Adipocyte (in vitro differentiated cells): ENCODE data around the gene IFNA1.

ENCODE experiments used
- DNase-seq: peaks from one replicate; pipeline ENCODE4 v3.0.0-alpha.2; 2015; ENCODE audit warnings: low read depth
- H3K27me3 ChIP-seq: replicated peaks from 2 replicates; pipeline ENCODE4 v1.7.0; 2013; ENCODE audit warnings: mild to moderate bottlenecking, low read length, moderate library complexity; ENCODE audit not compliant: control insufficient read depth, insufficient read depth
- H3K36me3 ChIP-seq: 2 replicates; pipeline ENCODE4 v1.7.0; 2013; ENCODE audit warnings: low read length, mild to moderate bottlenecking, moderate library complexity; ENCODE audit not compliant: control insufficient read depth, insufficient read depth, severe bottlenecking
- H3K4me1 ChIP-seq: 2 replicates; pipeline ENCODE4 v1.7.0; 2013; ENCODE audit warnings: mild to moderate bottlenecking, low read length, moderate library complexity; ENCODE audit not compliant: control insufficient read depth, insufficient read depth
- H3K4me3 ChIP-seq: 2 replicates; pipeline ENCODE4 v1.7.0; 2013; ENCODE audit warnings: mild to moderate bottlenecking, low read length, moderate library complexity
- H3K9ac ChIP-seq: 2 replicates; pipeline ENCODE4 v1.7.0; 2013; ENCODE audit warnings: mild to moderate bottlenecking, low read length, moderate library complexity
- H3K9me3 ChIP-seq: 2 replicates; pipeline ENCODE4 v1.7.0; 2013; ENCODE audit warnings: mild to moderate bottlenecking, low read length, moderate library complexity; ENCODE audit not compliant: control insufficient read depth

The IFNA1 gene

GRCh38 chr9:21440139-21440538 lies at the start of gene IFNA1:
Gene IFNA1, plus strand, starts transcription at chr9:21440439. Its CDS starts 69 bp downstream, at chr9:21440508.
- Histone ChIP-seq H3K4me1 (no peaks in the 10 kb centered on the region), H3K9me3 (peaks cover 9% of the 10 kb centered on the region), H3K4me3 (no peak within 1 kb of the TSS), H3K27me3 (no peaks in the 10 kb centered on the region), H3K36me3 (no peaks in the 10 kb centered on the region), H3K9ac (no peak within 1 kb of the TSS)
- no peak for DNase-seq

- no peak overlapping the region for H3K9ac ChIP-seq
- no peak for DNase-seq
- no peaks in the 10 kb centered on the region for H3K9me3 ChIP-seq
- no peaks in the 10 kb centered on the region for H3K4me1 ChIP-seq
- no peaks in the 10 kb centered on the region for H3K36me3 ChIP-seq
- no peaks in the 10 kb centered on the region for H3K27me3 ChIP-seq
- no peak overlapping the region for H3K4me3 ChIP-seq
Measured at GRCh38 chr9:21392270-21392669, 48.0 kb upstream of the IFNA1 start.

GRCh38 chr9:21395778-21396717 lies 44.2 kb upstream of the IFNA1 start:
- no peaks in the 10 kb centered on the region for H3K36me3 ChIP-seq
- H3K4me1 ChIP-seq, result peaks cover 6% of the 10 kb centered on the region
- H3K9me3 ChIP-seq, result no peaks in the 10 kb centered on the region
- no peaks in the 10 kb centered on the region for H3K27me3 ChIP-seq
- H3K9ac ChIP-seq, result peak overlapping the region; percentile 79
- peak; percentile 76 for DNase-seq
- peak overlapping the region; percentile 79 for H3K4me3 ChIP-seq

GRCh38 chr9:21398955-21399489 lies 41.2 kb upstream of the IFNA1 start:
- Histone ChIP-seq H3K9me3 (no peaks in the 10 kb centered on the region), H3K27me3 (no peaks in the 10 kb centered on the region), H3K36me3 (no peaks in the 10 kb centered on the region), H3K9ac (no peak overlapping the region), H3K4me3 (no peak overlapping the region), H3K4me1 (peaks cover 22% of the 10 kb centered on the region)
- no peak for DNase-seq

GRCh38 chr9:21399956-21400355 lies 40.3 kb upstream of the IFNA1 start:
- no peak overlapping the region for H3K4me3 ChIP-seq
- H3K27me3 ChIP-seq, result no peaks in the 10 kb centered on the region
- H3K36me3 ChIP-seq, result no peaks in the 10 kb centered on the region
- no peaks in the 10 kb centered on the region for H3K9me3 ChIP-seq
- no peak for DNase-seq
- H3K4me1 ChIP-seq, result peaks cover 28% of the 10 kb centered on the region
- no peak overlapping the region for H3K9ac ChIP-seq

- peaks cover 28% of the 10 kb centered on the region for H3K4me1 ChIP-seq
- no peaks in the 10 kb centered on the region for H3K36me3 ChIP-seq
- H3K4me3 ChIP-seq, result peak overlapping the region; percentile 85
- DNase-seq, result peak; percentile 6
- no peaks in the 10 kb centered on the region for H3K9me3 ChIP-seq
- peak overlapping the region; percentile 81 for H3K9ac ChIP-seq
- no peaks in the 10 kb centered on the region for H3K27me3 ChIP-seq
Measured at GRCh38 chr9:21402386-21403251, 37.6 kb upstream of the IFNA1 start.

GRCh38 chr9:21404146-21404545 lies 36.1 kb upstream of the IFNA1 start:
- Histone ChIP-seq H3K36me3 (no peaks in the 10 kb centered on the region), H3K9me3 (no peaks in the 10 kb centered on the region), H3K9ac (no peak overlapping the region), H3K27me3 (no peaks in the 10 kb centered on the region), H3K4me3 (no peak overlapping the region), H3K4me1 (peaks cover 22% of the 10 kb centered on the region)
- no peak for DNase-seq

GRCh38 chr9:21408817-21409216 lies 31.4 kb upstream of the IFNA1 start, which contains the start of gene IFNA8:
Gene IFNA8, plus strand, starts transcription at chr9:21409117. Its CDS starts 60 bp downstream, at chr9:21409177.
- H3K9ac ChIP-seq, result no peak within 1 kb of the TSS
- DNase-seq, result no peak
- H3K9me3 ChIP-seq, result no peaks in the 10 kb centered on the region

GRCh38 chr9:21412107-21412506 lies 28.1 kb upstream of the IFNA1 start:
- Histone ChIP-seq H3K27me3 (no peaks in the 10 kb centered on the region), H3K36me3 (no peaks in the 10 kb centered on the region), H3K9me3 (no peaks in the 10 kb centered on the region), H3K9ac (no peak overlapping the region), H3K4me1 (peaks cover 19% of the 10 kb centered on the region), H3K4me3 (no peak overlapping the region)
- DNase-seq, result no peak

More at GRCh38 chr9:21408817-21409216, 31.4 kb upstream of the IFNA1 start, which contains the start of gene IFNA8:
- Histone ChIP-seq H3K36me3 (no peaks in the 10 kb centered on the region), H3K27me3 (no peaks in the 10 kb centered on the region), H3K4me1 (peaks cover 15% of the 10 kb centered on the region), H3K4me3 (no peak within 1 kb of the TSS)

- Histone ChIP-seq H3K9ac (no peak overlapping the region), H3K4me1 (peaks cover 19% of the 10 kb centered on the region), H3K27me3 (no peaks in the 10 kb centered on the region), H3K4me3 (no peak overlapping the region), H3K9me3 (no peaks in the 10 kb centered on the region), H3K36me3 (no peaks in the 10 kb centered on the region)
- DNase-seq, result no peak
Measured at GRCh38 chr9:21413151-21413550, 27.1 kb upstream of the IFNA1 start.

GRCh38 chr9:21413624-21414023 lies 26.6 kb upstream of the IFNA1 start:
- Histone ChIP-seq H3K9me3 (no peaks in the 10 kb centered on the region), H3K4me1 (peaks cover 19% of the 10 kb centered on the region), H3K9ac (no peak overlapping the region), H3K27me3 (no peaks in the 10 kb centered on the region), H3K4me3 (no peak overlapping the region), H3K36me3 (no peaks in the 10 kb centered on the region)
- no peak for DNase-seq
